Erythroblast (primary cell): ENCODE measurements around the gene SEMA4B.

Experiments used
- GATA1 ChIP-seq: IDR thresholded peaks from 2 replicates; pipeline ENCODE4 v1.6.1; 2011; ENCODE audit warnings: low read depth, mild to moderate bottlenecking, control low read depth, low read length, moderate library complexity
- POLR2A ChIP-seq: IDR thresholded peaks from 2 replicates; pipeline ENCODE4 v1.6.1; 2011; ENCODE audit warnings: mild to moderate bottlenecking, low read length

DNA sequence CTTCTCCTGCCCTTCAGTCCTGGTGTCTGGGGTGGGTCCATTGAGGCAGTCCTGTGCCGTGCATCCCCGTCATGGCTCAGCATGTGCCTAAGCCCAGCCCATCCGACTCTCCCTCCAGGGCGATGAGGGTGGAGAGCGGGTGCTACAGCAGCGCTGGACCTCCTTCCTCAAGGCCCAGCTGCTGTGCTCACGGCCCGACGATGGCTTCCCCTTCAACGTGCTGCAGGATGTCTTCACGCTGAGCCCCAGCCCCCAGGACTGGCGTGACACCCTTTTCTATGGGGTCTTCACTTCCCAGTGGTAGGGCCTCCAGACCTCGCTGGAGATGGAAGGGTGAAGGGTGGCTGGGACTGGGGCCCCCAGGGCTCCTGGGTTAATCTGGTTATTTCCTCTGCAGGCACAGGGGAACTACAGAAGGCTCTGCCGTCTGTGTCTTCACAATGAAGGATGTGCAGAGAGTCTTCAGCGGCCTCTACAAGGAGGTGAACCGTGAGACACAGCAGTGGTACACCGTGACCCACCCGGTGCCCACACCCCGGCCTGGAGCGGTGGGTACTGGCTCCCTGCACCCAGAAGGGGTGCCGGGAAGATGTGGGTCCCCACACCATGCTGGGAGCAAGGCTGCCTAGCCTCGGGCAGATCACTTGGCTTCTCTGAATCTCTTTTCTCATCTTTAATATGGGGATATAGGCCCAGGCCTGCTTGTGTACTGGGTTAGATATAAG lies 22.5 kb downstream of the SEMA4B start:
- TF ChIP-seq POLR2A (no peak), GATA1 (no peak)
